OCI-LY3 (cell line): ENCODE data around the gene MARK2.
"Not testable (repeated sequence)": the region's sequence is repeated elsewhere in the genome, so short reads cannot be mapped to it uniquely, and the experiment has no call there.

ENCODE experiments used
- H2AFZ ChIP-seq: fragments of 200-600, 300-600 bp; shearing (Covaris generic); 2 replicates; pipeline ENCODE4 v1.6.0; 2014; ENCODE audit warnings: antibody characterized with exemption, low read depth, low read length
- H3K27ac ChIP-seq: fragments of 200-600, 300-600 bp; sonication (generic); 2 replicates; pipeline ENCODE4 v1.5.1; 2014; ENCODE audit warnings: mild to moderate bottlenecking, low read length, moderate library complexity, mixed read lengths
- H3K27me3 ChIP-seq: fragments of 200-600, 300-600 bp; sonication (generic); 2 replicates; pipeline ENCODE4 v1.6.1; 2014; ENCODE audit warnings: low read depth, low read length, mixed read lengths
- H3K36me3 ChIP-seq: fragments of 200-600, 300-600 bp; sonication (generic); replicated peaks from 2 replicates; pipeline ENCODE3; 2014; ENCODE audit warnings: low read depth, low read length, mixed read lengths
- H3K4me1 ChIP-seq: fragments of 300-600, 200-600 bp; sonication (generic); 2 replicates; pipeline ENCODE4 v1.6.1; 2014; ENCODE audit warnings: low read length, mixed read lengths
- H3K4me2 ChIP-seq: fragments of 200-600, 300-600 bp; sonication (generic); 2 replicates; pipeline ENCODE4 v1.6.1; 2014; ENCODE audit warnings: low read length, mixed read lengths
- H3K4me3 ChIP-seq: fragments of 300-600, 200-600 bp; sonication (generic); 2 replicates; pipeline ENCODE4 v1.5.1; 2014; ENCODE audit warnings: antibody characterized with exemption, mild to moderate bottlenecking, low read length, moderate library complexity
- H3K79me2 ChIP-seq: fragments of 300-600, 200-600 bp; shearing (Covaris generic); 2 replicates; pipeline ENCODE4 v1.6.1; 2014; ENCODE audit warnings: mild to moderate bottlenecking, low read length, mixed read lengths
- H3K9ac ChIP-seq: fragments of 300-600, 200-600 bp; shearing (Covaris generic); 2 replicates; pipeline ENCODE4 v1.6.0; 2014; ENCODE audit warnings: mild to moderate bottlenecking, low read length, moderate library complexity
- H3K9me3 ChIP-seq: fragments of 200-600, 300-600 bp; shearing (Covaris generic); 2 replicates; pipeline ENCODE4 v1.6.1; 2014; ENCODE audit warnings: low read length, mixed read lengths; ENCODE audit not compliant: insufficient read depth
- H4K20me1 ChIP-seq: fragments of 200-600, 300-600 bp; sonication (generic); 2 replicates; pipeline ENCODE4 v1.6.1; 2016; ENCODE audit warnings: low read length, mixed read lengths; ENCODE audit not compliant: insufficient read depth
- EZH2phosphoT487 ChIP-seq: fragments of 200-600 bp; shearing (Covaris generic); IDR thresholded peaks from 2 replicates; pipeline ENCODE4 v1.6.1; 2018; ENCODE audit warnings: antibody characterized with exemption, mixed run types, low read depth
- TF ChIP-seq, protein P1 (sequence below): fragments of 200-600, 300-600 bp; sonication (generic); IDR thresholded peaks from 2 replicates; pipeline ENCODE4 v1.5.1; 2014; ENCODE audit warnings: antibody characterized with exemption, low read length, low read depth

Gene MARK2

DNA sequence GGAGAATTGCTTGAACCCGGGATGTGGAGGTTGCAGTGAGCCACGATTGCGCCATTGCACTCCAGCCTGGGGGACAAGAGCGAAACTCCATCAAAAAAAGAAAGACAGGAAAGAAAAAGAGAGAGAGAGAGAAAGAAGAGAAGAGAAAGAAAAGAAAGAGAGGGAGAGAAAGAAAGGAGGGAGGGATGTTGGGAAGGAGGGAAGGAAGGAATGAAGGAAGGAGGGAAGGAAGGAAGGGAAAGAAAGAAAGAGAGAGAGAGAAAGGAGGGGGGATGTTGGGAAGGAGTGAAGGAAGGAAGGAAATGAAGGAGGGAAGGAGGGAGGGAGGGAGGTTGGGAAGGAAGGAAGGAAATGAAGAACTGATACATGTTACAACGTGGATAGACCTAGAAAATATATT is 38.0 kb upstream of the MARK2 start:
- H3K9ac ChIP-seq: no peak overlapping the region
- H3K4me1 ChIP-seq: no peaks in the 10 kb centered on the region
- no peaks in the 10 kb centered on the region for H3K9me3 ChIP-seq
- H3K79me2 ChIP-seq: no peaks in the 10 kb centered on the region
- H3K27ac ChIP-seq: no peak overlapping the region
- TF ChIP-seq, protein P1, sequence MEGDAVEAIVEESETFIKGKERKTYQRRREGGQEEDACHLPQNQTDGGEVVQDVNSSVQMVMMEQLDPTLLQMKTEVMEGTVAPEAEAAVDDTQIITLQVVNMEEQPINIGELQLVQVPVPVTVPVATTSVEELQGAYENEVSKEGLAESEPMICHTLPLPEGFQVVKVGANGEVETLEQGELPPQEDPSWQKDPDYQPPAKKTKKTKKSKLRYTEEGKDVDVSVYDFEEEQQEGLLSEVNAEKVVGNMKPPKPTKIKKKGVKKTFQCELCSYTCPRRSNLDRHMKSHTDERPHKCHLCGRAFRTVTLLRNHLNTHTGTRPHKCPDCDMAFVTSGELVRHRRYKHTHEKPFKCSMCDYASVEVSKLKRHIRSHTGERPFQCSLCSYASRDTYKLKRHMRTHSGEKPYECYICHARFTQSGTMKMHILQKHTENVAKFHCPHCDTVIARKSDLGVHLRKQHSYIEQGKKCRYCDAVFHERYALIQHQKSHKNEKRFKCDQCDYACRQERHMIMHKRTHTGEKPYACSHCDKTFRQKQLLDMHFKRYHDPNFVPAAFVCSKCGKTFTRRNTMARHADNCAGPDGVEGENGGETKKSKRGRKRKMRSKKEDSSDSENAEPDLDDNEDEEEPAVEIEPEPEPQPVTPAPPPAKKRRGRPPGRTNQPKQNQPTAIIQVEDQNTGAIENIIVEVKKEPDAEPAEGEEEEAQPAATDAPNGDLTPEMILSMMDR: no peak
- TF ChIP-seq EZH2phosphoT487: no peak
- H3K4me3 ChIP-seq: no peak overlapping the region
- H3K27me3 ChIP-seq: peaks cover 3% of the 10 kb centered on the region
- H3K4me2 ChIP-seq: no peak overlapping the region
- H3K36me3 ChIP-seq: no peaks in the 10 kb centered on the region
- no peak overlapping the region for H2AFZ ChIP-seq
- no peaks in the 10 kb centered on the region for H4K20me1 ChIP-seq

DNA sequence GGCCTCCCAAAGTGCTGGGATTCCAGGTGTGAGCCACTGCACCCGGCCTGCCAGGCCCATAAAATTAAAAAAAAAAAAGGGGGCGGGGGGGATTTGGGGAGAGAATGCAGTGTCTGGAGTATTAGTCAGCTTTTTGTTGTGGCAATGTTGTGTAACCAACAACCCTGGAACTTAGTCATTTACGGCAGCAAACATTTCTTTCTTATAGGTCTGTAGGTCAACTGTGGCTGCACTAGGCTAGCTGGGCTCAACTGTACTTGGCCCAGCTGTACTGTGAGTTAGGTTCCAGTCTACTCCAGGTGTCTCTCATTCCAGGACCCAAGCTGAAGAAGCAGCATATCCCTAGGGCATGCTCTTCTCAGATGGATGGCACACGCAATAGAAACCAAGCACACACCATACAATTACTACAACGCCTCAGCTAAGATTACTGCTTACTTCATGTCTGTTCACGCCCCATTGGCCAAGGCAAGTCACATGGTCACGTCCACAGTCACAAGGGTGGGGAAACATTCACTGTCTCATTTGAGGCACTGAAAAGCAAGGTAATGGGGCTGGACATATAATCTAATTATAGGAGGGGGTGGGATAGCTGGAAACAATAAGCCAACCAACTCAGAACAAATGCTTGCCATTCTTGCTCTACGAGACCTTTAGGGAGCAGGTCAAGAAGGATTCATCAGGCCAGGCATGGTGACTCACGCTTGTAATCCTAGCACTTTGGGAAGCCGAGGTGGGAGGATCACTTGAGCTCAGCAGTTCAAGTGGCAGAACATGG is 36.1 kb upstream of the MARK2 start:
- Histone ChIP-seq H3K4me2 (no peak overlapping the region), H3K36me3 (no peaks in the 10 kb centered on the region), H3K4me1 (no peaks in the 10 kb centered on the region), H3K9ac (no peak overlapping the region), H4K20me1 (no peaks in the 10 kb centered on the region), H2AFZ (no peak overlapping the region), H3K9me3 (no peaks in the 10 kb centered on the region), H3K27me3 (peaks cover 3% of the 10 kb centered on the region), H3K4me3 (no peak overlapping the region), H3K27ac (no peak overlapping the region), H3K79me2 (no peaks in the 10 kb centered on the region)
- TF ChIP-seq EZH2phosphoT487: no peak

DNA sequence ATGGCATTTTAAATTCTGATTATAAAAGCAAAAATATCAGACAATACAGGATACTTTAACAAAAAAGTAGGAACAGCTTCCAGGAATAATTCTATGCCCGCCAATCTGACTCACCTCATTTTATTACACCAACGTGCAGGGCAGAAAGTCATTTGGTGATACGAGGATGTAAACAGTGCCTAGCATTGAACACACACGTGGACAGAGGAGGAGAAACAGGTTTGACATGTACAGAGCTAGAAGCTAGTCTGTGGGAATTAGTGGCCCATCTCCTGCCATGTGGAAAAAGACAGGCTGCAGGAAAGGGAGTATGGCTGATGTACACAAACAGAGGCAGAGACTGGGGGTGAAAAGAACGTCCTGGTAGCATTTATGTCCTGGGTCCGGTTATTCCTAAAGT is 34.7 kb upstream of the MARK2 start:
- Histone ChIP-seq H2AFZ (no peak overlapping the region), H3K27me3 (peaks cover 3% of the 10 kb centered on the region)
- TF ChIP-seq, protein P1: no peak
- no peak for TF ChIP-seq EZH2phosphoT487

DNA sequence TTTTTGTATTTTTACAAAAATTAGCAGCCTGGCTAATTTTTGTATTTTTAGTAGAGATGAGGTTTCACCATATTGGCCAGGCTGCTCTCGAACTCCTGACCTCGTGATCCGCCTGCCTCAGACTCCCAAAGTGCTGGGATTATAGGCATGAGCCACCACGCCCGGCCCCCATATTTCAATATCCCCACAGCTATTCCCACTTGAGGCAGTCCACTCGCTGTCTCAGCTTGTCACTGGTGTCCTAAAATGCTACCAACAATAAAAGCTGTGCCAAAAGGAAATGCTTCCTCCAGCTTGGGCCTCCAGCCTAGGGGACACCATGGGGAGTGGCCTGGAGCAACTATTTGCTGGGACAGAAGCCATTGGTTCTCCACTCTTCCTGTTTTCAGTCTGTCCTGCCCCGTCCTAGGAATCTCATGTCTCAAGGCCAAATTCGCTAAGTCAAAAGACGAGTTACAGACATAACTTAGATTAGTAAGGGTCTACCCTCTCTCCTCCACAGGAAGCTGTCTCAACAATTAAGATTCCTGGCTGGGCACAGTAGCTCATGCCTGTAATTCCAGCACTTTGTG is 33.0 kb upstream of the MARK2 start:
- Histone ChIP-seq H4K20me1 (no peaks in the 10 kb centered on the region), H3K27me3 (peaks cover 3% of the 10 kb centered on the region), H3K27ac (no peak overlapping the region), H3K4me3 (no peak overlapping the region), H3K4me1 (no peaks in the 10 kb centered on the region), H3K79me2 (no peaks in the 10 kb centered on the region), H3K36me3 (no peaks in the 10 kb centered on the region), H2AFZ (no peak overlapping the region), H3K9me3 (no peaks in the 10 kb centered on the region), H3K9ac (no peak overlapping the region), H3K4me2 (no peak overlapping the region)
- no peak for TF ChIP-seq EZH2phosphoT487
- TF ChIP-seq, protein P1: no peak

More for the DNA sequence above, 34.7 kb upstream of the MARK2 start:
- no peaks in the 10 kb centered on the region for H3K79me2 ChIP-seq
- no peaks in the 10 kb centered on the region for H3K9me3 ChIP-seq
- no peaks in the 10 kb centered on the region for H3K36me3 ChIP-seq
- no peaks in the 10 kb centered on the region for H4K20me1 ChIP-seq
- H3K27ac ChIP-seq: no peak overlapping the region
- H3K4me2 ChIP-seq: no peak overlapping the region
- H3K4me1 ChIP-seq: no peaks in the 10 kb centered on the region
- no peak overlapping the region for H3K4me3 ChIP-seq
- H3K9ac ChIP-seq: no peak overlapping the region

DNA sequence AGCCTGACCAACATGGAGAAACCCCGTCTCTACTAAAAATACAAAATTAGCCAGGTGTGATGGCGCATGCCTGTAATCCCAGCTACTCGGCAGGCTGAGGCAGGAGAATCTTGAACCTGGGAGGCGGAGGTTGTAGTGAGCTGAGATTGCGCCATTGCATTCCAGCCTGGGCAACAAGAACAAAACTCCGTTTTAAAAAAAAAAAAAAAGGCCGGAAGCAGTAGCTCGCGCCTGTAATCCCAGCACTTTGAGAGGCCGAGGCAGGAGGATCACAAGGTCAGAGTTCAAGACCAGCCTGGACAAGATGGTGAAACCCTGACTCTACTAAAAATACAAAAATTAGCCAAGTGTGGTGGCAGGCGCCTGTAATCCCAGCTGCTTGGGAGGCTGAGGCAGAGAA is 28.5 kb upstream of the MARK2 start:
- H3K36me3 ChIP-seq, H3K27me3 ChIP-seq, H3K27ac ChIP-seq, H3K9me3 ChIP-seq, H3K9ac ChIP-seq, H3K4me3 ChIP-seq, H2AFZ ChIP-seq, H3K4me2 ChIP-seq: not testable (repeated sequence)
- Histone ChIP-seq H3K4me1 (peaks cover 15% of the 10 kb centered on the region), H3K79me2 (peaks cover 20% of the 10 kb centered on the region), H4K20me1 (peaks cover 13% of the 10 kb centered on the region)
